ENCODE data around the gene SEZ6.

Gene SEZ6

DNA sequence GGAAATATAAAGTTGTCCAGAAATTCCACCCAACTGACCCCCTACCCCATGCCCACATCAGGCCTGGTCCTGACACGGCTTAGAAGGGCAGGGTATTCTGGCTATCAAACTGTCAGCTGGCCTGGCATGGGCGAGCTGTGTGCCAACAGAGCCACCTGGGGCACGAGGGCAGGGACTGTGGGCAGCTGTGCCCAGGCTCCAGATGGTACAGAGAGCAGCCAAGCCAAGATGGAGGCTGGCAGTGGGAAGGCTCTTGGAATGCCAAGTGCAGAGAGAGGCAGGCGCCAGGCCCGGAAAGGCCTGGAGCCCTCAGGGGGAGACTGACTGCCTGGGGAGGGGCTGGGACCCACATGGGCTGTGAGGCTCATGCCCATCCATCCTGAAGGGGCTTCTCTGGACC, 30.2 kb downstream of the SEZ6 start:
- DNase-seq (ENCODE audit: low read depth in 3 of 3), result no peak

DNA sequence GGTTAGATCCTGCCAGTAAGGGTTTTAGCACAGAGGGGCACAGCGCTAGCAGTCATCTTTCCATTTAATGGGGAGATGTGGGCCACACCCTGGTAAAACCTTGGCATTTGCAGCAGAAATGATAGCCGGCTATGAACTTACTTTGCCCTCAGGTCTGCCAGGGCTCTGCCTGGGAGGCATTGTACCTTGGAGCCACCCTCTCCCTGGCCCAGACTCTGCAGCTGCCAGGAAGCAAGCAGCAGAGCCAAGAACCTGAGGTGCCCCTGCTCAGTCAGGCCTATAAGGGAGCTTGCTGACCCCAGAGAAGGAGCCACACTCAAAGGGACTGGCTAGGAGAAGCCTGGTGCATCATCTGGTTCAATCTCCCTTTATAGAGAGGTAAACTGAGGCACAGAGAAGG, 30.8 kb downstream of the SEZ6 start:
- DNase-seq (ENCODE audit: low read depth in 3 of 3), result no peak

DNA sequence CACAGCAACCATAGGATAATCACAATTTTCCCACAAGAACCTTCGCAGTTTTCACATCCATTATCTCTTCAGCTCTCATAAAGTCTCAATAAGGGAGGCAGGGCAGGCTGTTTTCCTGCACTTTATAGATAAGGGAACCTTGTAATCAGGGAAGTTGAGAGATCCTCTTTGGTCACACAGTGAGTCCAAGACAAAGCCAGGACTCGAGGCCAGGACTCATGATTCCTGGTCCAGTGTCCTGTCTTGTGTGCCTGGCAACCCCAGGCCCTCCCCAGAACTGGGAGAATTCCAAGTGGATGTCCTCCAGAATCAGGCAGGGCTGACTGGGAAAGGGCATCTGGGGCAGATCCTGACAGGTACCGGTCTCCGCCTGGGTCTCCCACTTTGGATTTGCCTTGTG, 31.4 kb downstream of the SEZ6 start:
- no peak for DNase-seq (ENCODE audit: low read depth in 3 of 3)

DNA sequence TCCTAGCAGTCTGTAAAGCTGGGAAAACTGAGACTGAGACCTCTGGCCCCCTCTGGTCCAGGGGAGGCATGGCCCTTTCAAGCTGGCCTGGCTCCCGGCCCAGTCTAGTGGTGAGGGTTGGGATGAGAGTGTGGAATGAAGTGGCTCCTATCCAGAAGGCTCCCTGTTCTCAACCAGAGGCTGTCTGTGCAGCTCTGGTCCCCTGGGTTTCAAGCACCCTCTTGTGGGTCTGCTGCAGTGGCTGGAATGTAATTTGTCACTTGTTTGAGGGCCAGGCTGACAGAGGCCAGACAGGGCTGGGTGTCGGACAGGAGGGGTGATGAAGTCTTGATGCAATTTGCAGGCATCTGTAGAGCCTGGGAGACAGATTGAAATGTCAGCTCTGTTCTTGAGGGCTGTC, 32.4 kb downstream of the SEZ6 start:
- DNase-seq (ENCODE audit: low read depth in 3 of 3), result no peak

DNA sequence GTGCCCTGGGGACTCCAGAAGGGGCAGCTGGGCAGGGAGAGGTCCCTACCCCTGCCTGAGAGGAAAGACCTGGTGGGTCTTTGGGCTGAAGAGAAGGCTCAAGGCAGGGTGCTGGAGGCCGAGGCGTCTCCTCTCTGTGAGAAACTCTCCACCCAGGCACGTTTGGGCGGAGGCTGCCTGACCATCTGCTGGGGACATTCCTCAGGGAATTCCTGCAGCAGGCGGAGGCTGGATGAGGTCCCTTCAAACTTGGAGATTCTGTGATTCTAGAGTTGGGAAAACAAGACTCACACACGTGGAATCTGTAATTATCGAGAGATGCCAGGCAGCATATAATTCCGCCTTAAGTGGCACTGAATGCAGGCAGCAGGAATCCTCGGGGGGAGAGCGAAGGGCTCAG, 33.4 kb downstream of the SEZ6 start:
- no peak for DNase-seq (ENCODE audit: low read depth in 3 of 3)

DNA sequence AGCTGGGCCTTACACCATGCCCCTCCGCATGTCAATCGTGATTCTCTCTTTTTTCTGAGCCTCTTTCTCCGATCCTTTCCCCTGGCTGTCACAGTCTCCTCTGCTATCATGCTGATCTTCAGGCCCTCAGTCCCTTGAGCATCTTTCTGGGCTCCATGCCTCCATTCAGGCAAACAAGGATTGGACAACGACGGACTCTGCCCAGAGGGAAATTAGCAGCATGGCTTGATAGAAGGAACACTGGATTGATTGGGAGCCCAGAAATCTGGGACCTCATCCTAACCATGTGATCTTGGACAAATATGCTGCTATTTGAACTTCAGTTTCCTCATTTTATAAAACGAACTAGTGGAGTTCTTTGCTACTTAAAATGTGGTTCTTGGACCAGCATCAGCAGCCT, 35.0 kb downstream of the SEZ6 start:
- no peak for DNase-seq (ENCODE audit: low read depth in 3 of 3)

DNA sequence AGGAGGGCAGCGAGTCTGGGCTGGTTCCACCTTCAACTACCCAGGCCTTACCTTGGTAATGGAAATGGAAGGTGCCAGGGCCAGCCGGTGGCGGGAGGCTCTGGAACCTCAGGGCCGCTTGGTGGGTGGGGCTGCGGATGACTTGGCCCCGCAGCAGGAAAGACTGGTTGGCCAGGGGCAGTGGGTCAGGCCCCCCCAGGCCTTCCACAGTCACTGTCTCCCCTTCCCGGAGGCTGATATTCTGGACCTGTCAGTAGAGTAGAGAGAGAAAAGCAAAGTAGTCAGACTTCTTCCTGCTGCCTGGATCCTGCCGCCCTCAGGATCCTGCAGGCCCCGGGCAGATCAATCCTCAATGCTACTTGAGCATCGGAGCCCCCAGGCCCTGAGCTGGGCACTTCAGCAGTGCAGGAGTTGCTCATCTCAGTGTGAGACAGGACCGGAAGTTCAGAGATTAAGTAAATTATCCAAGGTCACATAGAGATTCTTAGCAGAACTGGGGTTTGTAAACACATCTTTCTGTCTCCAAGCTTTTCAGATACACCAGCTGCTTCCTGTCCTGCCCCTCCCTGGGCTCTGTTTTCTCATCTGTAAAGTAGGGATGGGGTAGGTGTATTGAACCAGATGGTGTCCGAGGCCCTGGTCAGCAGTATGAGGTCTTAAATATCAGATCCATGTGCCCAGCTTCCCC, 36.0 kb downstream of the SEZ6 start:
- no peak for DNase-seq (ENCODE audit: low read depth in 3 of 3)

DNA sequence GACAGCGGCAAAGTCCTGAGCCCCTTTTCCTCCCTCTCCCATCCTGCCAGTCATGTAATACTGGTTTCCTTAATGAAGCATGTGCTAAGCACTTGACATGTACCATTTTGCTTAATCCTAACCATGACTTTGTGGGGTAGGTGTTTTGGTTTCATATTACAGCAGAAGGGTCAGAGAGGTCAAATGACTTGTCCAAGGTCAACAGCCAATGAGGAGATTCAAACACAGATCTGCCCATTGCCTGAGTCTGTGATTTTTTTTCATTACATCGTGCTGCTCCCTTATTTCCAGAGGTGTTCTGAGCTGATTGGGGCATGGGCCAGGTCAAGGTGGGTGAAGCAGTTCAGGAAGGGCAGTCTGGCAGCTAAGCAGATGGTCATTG, 36.9 kb downstream of the SEZ6 start:
- DNase-seq (ENCODE audit: low read depth in 3 of 3), result no peak

DNA sequence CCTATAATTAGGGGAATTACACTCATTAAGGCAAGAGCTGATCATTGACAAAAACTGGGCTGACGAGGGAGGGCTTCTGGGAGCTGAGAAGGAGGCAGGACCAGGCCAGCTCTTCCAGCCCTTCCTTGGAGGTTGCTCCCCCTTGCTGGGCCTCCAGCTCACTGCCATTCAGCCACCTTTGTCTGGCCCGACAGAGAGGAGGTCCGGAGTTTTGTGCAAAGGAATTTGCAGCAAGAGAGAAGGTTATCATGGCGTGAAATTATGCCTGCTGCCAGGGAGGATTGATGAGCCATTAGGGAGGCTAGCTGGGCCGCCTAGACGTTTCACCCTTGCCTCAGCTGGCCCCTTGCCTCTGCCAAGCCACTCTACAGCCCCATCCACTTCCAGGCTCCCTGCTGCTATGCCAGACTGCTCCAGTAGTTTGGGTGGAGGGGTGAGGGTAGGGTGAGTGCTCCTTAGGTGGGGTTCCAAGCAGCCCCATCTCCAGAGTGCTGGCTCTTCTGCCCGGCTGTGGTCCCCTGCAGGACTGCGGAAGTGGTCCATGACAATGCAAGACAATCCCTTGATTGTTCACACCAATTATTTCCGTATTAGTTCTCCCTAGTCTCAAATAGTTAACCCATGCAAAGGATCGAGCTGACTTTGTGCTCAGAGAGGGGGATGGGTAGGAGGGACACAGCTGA, 37.5 kb downstream of the SEZ6 start:
- no peak for DNase-seq (ENCODE audit: low read depth in 3 of 3)

DNA sequence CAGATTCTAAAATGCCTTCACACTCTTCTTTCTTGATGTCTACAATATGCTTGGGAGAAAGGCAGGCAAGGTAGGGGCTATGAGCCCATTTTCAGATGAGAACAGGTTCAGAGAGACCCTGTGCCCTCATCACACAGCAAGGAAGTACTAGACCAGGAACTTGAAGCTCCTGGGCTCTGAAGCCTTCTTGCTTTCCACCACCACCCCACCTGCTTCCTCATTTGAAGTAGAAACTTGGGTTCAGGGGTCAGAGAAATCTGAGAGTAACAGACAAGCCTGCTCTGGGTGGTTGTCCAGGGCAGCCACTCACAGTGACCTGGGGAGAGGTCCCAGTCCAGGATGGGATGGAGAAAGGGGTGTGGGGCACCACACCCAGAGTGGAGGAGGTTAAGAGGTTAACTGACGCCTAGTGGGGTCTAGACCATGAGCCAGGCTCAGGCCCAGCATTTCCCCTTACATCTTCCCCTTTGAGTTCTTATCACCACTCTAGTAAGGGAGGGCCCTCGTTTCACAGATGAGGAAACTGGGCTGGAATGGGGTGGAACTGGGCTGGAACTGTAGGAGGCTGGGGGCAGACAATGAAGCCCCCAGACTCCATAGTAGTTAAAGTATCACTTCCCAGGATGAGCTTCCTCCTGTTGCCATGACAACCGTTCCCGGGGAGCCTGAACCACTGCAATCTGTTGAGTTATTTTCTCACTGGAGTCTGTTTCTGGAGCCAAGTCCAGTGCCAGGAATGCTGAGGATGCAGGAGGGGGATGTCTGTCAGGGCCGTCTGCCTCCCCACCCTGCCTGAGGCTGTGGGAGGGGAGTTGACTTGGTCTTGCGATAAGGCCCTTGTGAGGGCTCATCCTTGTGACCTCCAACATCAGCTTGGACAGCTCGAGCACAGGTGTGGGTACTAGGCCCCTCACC, 38.4 kb downstream of the SEZ6 start:
- DNase-seq (ENCODE audit: low read depth in 3 of 3), result no peak

DNA sequence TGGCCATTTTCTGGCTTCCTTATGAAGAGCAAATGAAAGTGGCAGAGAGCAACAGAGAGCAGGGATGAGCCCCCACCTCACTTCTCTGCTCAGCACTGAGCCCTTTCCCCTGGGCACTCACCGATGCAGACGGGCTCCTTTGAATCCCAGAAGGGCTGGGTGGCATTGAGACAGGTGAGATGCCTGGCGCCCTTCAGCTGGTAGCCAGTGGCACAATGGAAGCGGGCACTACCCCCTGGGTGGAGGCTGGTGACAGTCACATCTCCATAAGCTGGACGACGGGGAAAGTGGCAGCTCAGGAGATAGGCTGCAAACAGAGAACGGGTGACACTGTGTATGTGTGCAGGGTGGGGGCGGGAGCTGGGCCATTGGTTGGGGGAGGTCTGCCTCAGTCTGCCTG, 42.0 kb downstream of the SEZ6 start:
- DNase-seq (ENCODE audit: low read depth in 3 of 3), result no peak

DNA sequence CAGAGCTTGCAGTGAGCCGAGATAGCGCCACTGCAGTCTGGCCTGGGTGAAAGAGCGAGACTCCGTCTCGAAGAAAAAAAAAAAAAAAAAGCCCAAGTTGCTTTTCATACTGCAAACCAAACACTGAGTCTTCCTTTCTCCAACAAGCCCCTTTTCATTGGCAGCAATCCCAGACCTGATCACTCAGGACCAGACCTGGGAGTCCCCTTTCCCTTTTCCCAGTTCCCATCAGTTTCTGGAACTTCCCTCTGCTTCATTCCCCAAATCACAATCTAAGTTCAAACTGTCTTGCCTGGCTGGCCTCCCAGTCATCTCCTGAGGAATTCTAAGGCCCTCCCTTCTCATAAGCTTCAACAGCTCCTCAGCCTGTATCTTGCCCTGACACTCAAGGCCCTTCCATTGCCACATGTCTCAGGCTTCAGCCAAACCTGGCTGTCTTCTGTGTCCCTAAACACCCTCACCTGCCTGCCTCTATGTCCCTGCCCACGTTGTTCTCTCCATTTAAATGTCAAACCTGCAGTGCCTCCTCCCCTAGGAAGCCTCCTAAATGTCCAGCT, 42.7 kb downstream of the SEZ6 start:
- DNase-seq (ENCODE audit: low read depth in 3 of 3), result no peak

DNA sequence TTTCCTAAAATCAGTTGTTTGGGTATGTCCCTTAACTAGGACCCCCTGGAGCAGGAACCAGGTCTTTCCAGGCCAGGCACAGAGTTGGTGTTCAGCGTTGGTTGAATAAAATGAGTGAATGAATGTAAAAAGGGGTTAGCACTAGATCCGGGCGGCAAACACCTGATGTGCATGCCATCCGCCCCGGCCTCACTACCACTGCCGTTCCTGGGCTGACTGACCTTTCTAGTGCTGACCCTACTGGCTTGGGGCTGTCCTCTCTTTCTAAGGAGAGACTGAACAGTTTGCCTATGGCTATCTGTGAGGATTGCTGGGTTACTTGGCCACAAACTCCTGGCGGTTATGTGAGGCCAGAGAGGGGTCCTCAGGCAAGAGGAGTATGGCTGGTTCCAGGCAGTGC, 44.4 kb downstream of the SEZ6 start:
- DNase-seq (ENCODE audit: low read depth in 3 of 3), result no peak

DNA sequence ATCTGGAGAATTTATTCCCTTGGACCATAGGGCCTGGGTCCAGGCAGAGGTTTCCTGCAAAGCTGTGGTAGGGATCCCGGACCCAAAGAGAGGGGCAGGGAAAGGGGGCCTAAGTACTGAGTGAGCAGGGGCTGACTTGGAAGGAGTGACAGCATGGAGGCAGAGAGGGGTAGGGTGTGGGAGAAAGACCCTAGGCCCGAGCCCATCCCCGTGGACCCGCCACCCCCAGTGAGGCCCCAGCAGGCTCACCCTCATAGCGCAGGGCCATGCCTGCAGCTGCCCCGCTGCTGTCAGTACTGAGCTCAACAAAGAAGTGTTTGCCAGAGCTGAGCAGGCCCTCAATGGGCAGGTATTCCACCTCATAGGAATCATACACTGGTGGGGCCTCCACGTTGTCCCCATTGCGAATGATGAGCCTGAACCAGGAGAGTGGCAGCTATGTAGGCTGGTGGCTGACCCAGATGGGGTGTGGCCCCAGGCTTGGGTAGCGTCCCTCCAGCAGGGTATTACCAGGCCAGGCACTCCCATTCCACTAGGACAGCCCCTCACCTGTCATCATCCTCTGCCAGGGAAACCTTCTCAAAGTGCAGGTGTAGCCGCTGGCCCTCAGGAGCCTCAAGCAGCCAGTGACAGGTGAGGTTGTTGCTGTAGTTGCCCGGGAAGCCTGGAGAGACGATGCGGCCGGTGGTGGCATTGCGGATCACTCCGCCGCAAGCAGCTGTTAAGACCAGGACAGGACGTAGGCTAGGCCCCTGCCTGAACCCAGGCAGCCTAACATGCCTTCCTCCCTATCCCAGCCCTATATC, 45.4 kb downstream of the SEZ6 start:
- DNase-seq (ENCODE audit: low read depth in 3 of 3), result no peak

DNA sequence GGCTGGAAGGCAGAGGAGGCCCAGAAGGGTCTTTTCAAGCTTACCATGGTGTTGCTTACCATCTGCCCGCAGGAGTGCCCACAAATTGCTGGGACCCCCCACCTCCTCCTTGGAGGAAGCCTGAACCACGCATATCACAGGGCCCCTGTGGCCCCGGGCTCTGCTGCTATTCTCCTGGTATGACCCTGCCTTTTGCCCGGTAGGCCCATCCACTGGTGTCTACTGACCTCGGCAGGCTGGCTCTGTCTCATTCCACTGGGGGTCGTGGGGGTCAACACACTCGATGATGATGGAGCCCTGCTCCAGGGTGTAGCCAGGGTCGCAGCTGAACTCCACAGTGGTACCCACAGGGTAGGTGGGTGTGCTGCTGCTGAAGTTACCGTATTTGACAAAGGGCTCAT, 46.4 kb downstream of the SEZ6 start:
- no peak for DNase-seq (ENCODE audit: low read depth in 3 of 3)

DNA sequence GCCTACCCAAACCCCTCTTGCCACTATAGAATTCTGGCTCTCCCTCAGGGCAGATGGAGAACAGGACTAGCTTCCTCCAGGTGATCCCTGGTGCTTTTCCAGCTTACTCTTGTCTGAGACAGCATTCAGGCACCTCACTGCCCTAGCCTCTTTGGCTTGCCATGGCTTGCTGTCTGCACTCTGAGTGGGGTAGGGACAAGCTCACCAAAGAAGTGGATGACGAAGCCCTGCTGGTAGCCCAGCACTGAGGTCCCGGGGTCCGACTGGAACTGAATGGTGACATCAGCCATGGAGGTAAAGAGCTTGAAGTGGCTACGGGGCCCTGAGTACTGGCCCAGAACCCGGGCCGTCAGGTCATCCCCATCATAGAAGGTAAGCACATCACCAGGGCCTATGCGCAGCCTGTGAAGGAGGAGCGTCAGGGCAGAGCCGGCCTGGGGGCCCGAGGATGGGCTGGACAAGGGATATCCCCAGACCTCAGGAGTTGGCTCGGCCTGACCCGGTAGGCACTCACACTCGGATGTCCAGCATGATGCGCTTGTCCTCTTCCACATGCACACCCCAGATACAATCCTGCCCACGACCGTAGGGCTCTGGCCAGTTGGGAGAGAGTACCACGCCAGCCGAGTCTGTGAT, 46.9 kb downstream of the SEZ6 start:
- no peak for DNase-seq (ENCODE audit: low read depth in 3 of 3)

DNA sequence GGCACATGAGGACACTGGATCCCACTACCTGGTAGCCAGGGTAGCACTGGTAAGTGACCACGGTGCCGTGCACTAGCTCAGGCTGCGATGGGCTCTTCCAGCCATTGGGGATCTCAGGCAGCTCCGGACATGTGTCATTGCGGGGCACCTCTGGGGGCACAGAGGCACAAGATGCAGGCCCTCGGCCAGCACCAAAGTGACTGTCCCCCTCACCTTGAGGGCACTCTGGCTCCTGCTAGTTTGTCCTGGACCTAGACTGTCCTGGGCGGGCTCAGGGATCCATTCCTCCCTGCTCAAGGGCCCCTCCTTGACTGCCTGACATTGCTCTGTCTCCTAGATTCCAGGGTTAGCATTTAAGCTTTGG, 47.9 kb downstream of the SEZ6 start:
- no peak for DNase-seq (ENCODE audit: low read depth in 3 of 3)

DNA sequence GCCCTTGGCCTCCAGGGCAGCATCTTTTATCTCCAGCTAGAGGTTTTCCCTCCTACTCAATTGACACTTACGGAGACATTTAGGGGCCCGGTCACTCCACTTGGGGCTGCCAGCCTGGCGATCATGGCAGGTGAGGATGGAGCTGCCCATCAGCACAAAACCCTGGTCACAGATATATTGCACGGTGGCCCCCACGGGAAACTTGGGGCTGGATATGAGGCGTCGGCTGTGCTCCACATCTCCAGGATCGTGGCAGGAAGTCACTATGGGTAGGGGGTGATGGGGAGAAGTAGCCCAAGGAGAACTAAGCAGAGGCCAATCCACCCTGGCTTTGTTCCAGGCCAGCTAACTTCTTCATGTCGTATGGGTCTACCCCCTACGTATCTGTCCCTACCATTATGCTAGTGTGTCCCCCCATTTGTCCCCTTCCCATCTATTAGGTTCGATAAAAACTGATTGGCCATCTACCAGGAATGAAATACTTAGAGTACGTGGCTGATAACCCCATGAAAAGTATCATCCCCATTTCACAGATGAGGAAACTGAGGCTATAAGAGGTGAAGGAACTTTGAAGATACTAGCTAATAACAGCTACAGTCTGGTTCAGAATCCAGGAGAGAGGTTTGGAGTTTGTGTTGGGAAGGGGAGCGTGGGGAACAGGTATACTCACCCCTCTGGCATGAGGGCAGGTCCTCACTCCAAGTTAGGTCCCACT, 48.4 kb downstream of the SEZ6 start:
- no peak for DNase-seq (ENCODE audit: low read depth in 3 of 3)

DNA sequence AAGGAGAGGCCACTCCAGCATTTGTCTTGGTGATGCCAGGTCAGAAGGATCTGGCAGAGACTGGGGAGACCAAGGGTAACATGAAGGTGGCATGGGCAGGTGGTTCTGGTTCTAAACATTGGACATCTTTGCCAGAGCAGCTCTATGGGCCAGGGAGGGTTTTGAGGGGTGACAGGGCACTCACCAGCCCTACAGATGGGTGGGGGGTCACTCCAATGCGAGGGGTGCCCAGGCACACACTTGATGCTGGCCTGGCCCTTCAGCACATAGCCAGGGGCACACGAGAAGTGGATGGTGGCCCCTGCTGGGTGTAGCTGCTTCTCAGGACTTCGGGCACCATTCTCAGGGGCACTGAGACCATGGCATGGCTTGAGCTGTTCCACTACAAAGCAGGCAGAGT, 49.0 kb downstream of the SEZ6 start:
- DNase-seq (ENCODE audit: low read depth in 3 of 3), result no peak

DNA sequence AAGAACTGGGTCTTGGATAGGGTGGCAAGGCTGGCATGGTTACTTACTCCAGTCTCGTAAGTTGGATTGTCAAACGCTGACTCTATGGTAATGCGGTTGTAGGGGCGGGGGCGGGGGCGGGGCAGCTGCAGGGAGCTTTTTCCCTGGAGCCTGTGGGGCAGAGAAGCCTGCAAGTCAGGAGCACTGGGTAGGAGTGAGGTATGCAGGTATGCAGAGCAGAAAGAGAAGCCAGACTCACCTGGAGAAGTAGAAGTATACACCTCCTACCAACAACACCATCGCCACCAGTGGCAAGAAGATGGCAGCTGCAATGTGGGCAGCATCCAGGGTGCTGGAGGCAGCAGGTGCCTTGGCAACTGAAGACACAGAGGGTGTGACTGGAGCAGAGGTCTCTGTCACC, 49.7 kb downstream of the SEZ6 start:
- DNase-seq (ENCODE audit: low read depth in 3 of 3), result no peak

DNA sequence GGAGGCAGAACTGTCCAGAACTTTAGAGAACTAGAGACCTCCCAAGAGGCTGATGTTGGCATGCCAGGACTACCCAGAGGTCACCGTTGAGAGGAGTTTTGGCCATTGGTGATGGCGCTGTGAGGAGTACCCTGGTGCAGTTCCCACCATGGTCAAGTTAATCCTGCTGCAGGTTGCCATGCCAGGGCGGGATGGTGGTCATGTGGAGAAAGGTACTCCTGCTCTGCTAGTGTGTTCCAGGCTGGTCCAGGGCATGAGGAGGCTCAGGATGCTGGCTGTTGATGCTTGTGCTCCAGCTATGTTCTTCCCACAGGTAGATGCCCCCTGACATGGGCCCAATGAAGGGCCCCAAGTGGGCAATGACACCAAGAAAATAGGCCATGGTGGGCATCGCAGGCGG, 50.4 kb downstream of the SEZ6 start:
- no peak for DNase-seq (ENCODE audit: low read depth in 3 of 3)

Measured in stimulated activated CD4-positive, alpha-beta T cell treated with anti-CD3 and anti-CD28 coated beads, TNF-alpha, amount 100 ng/mL, for 48 hours (primary cell).